HL-60/S4 treated with retinoic acid at 250 ng/mL for 4 days and 3 days (cell line): ENCODE data around the gene TEX12.
"Not testable (repeated sequence)": the region's sequence is repeated elsewhere in the genome, so short reads cannot be mapped to it uniquely, and the experiment has no call there.

ENCODE experiments used
- in situ Hi-C: fragments of 300-500 bp; cut with MboI; formaldehyde crosslinking; loops from 2 replicates; pipeline ENCODE4 v1.7.0; 2022; ENCODE audit warnings: low sequenced_read_pairs

Gene TEX12

GRCh38 chr11:112163875-112164685, 3.1 kb upstream of the TEX12 start, which contains the start of gene IL18:
IL18 (minus strand) TSS chr11:112164094; CDS start chr11:112155053, 9,041 bp downstream.
- in situ Hi-C loops: no loop called here

GRCh38 chr11:112165049-112165448, 2.1 kb upstream of the TEX12 start:
- in situ Hi-C loops: no loop called here

GRCh38 chr11:112166562-112166961, 610 bp upstream of the TEX12 start:
- in situ Hi-C loops: no loop called here

GRCh38 chr11:112172362-112172994, 5.3 kb downstream of the TEX12 start:
- in situ Hi-C loops: no loop called here

- in situ Hi-C loops: no loop called here
These were observed 6.0 kb downstream of the TEX12 start for GRCh38 chr11:112173152-112173551.

GRCh38 chr11:112174789-112175598, 7.8 kb downstream of the TEX12 start, which contains the start of gene BCO2:
BCO2 (plus strand) TSS chr11:112175512; CDS start chr11:112175602, 90 bp downstream.
- in situ Hi-C loops: no loop called here

- in situ Hi-C loops: no loop called here
These were observed 8.4 kb downstream of the TEX12 start for GRCh38 chr11:112175599-112175952.

GRCh38 chr11:112176077-112176476, 8.9 kb downstream of the TEX12 start:
- in situ Hi-C loops: no loop called here

GRCh38 chr11:112177589-112177988, 10.4 kb downstream of the TEX12 start:
- in situ Hi-C loops: no loop called here

GRCh38 chr11:112178428-112178827, 11.3 kb downstream of the TEX12 start:
- in situ Hi-C loops: no loop called here

- in situ Hi-C loops: no loop called here
These were observed 11.8 kb downstream of the TEX12 start for GRCh38 chr11:112178936-112179335.

- in situ Hi-C loops: no loop called here
These were observed 12.4 kb downstream of the TEX12 start for GRCh38 chr11:112179601-112180000.

- in situ Hi-C loops: no loop called here
These were observed 15.7 kb downstream of the TEX12 start for GRCh38 chr11:112182867-112183266.

- in situ Hi-C loops: no loop called here
These were observed 18.7 kb downstream of the TEX12 start for GRCh38 chr11:112185883-112186282.

- in situ Hi-C loops: no loop called here
These were observed 19.1 kb downstream of the TEX12 start for GRCh38 chr11:112186304-112186703.

- in situ Hi-C loops: not testable (repeated sequence)
These were observed 27.9 kb downstream of the TEX12 start for GRCh38 chr11:112195113-112195512.

- in situ Hi-C loops: no loop called here
These were observed 28.8 kb downstream of the TEX12 start for GRCh38 chr11:112195951-112196351.

- in situ Hi-C loops: no loop called here
These were observed 29.4 kb downstream of the TEX12 start for GRCh38 chr11:112196519-112197087.

- in situ Hi-C loops: not testable (repeated sequence)
These were observed 31.9 kb downstream of the TEX12 start for GRCh38 chr11:112199101-112199500.

GRCh38 chr11:112200252-112200651, 33.1 kb downstream of the TEX12 start:
- in situ Hi-C loops: loop anchor here (25.0 kb wide), 1 partner anchor 1087 kb away; no protein-coding TSS in a partner anchor

GRCh38 chr11:112206071-112206470, 38.9 kb downstream of the TEX12 start:
- in situ Hi-C loops: loop anchor here (25.0 kb wide), 1 partner anchor 1081 kb away; no protein-coding TSS in a partner anchor
